Endothelial cell of umbilical vein (primary cell): ENCODE data around the gene PLEKHD1. TPM values are rescaled to one million over a fixed set of nuclear protein-coding genes. Genes with fewer than 3 reads are reported as not detected.

ENCODE experiments used
- BruUV-seq: library from RNA; stranded (reverse); fragments of 400-500 nt; replicated peaks from 2 replicates; lab custom pipeline; 2021; lab: Mats Ljungman, UMichigan
- CTCF ChIA-PET: fragments of 300-600, 350-600 bp; sonication (Branson Sonifier 250); formaldehyde crosslinking; loops from one replicate; lab custom pipeline; 2021; ENCODE audit warnings: antibody characterized with exemption, inconsistent platforms; lab: Charles Lee
- POLR2A ChIA-PET: fragments of 300-600, 350-600 bp; sonication (Branson Sonifier 250); formaldehyde crosslinking; loops from one replicate; lab custom pipeline; 2021; ENCODE audit warnings: antibody characterized with exemption, inconsistent platforms; lab: Charles Lee
- DNase-seq: peaks from one replicate; pipeline ENCODE4 v3.0.0-alpha.2; 2011; ENCODE audit warnings: low read depth, low spot score
- FAIRE-seq: peaks from 2 replicates; lab custom pipeline; 2011; peaks lifted over from hg19 to GRCh38; lab: Jason Lieb, UNC
- H2AFZ ChIP-seq: 2 replicates; pipeline ENCODE4 v1.6.0; 2012; ENCODE audit warnings: low read depth, low read length, control low read depth, inconsistent platforms
- H3K27ac ChIP-seq: 2 replicates; pipeline ENCODE4 v1.5.1; 2011; ENCODE audit warnings: low read depth, mild to moderate bottlenecking, control low read depth, low read length, moderate library complexity; ENCODE audit not compliant: insufficient read depth
- H3K27me3 ChIP-seq, 2 experiments: 2 replicates each; pipeline versions ENCODE4 v1.6.0 to v1.6.1; 2011; ENCODE audit warnings: low read length in 2 of 2, mixed read lengths in 1 of 2; ENCODE audit not compliant: control insufficient read depth in 2 of 2, insufficient read depth in 2 of 2
- H3K36me3 ChIP-seq, 2 experiments: 2 replicates in 1 of 2; 3 replicates in 1 of 2; pipeline ENCODE4 v1.5.1; 2011; ENCODE audit warnings: low read length in 2 of 2, mild to moderate bottlenecking in 1 of 2, moderate library complexity in 1 of 2; ENCODE audit not compliant: control insufficient read depth in 2 of 2, insufficient read depth in 2 of 2; ENCODE audit errors: extremely low read depth in 1 of 2
- H3K4me1 ChIP-seq: 3 replicates; pipeline ENCODE4 v1.5.1; 2011; ENCODE audit warnings: mild to moderate bottlenecking, low read length; ENCODE audit not compliant: control insufficient read depth, insufficient read depth; ENCODE audit errors: extremely low read depth
- H3K4me2 ChIP-seq: 2 replicates; pipeline ENCODE4 v1.6.1; 2011; ENCODE audit warnings: low read length, control low read depth, mixed read lengths; ENCODE audit not compliant: insufficient read depth
- H3K4me3 ChIP-seq, 3 experiments: fragments of 200-600 bp in 1 of 3; sonication (generic), shearing (Covaris generic) in 1 of 3; replicated peaks in 1 of 3; 2 replicates each; pipeline ENCODE4 v1.5.1; 2011 to 2016; ENCODE audit warnings: control low read depth in 3 of 3, low read length in 3 of 3, mild to moderate bottlenecking in 2 of 3, inconsistent platforms in 1 of 3, low read depth in 1 of 3, moderate library complexity in 1 of 3; ENCODE audit not compliant: insufficient read depth in 1 of 3
- H3K79me2 ChIP-seq: 2 replicates; pipeline ENCODE4 v1.6.0; 2012; ENCODE audit warnings: low read length, inconsistent platforms; ENCODE audit not compliant: control insufficient read depth, insufficient read depth
- H3K9ac ChIP-seq: replicated peaks from 2 replicates; pipeline ENCODE3; 2011; ENCODE audit warnings: low read length, control low read depth; ENCODE audit not compliant: insufficient read depth; ENCODE audit errors: extremely low read depth
- H3K9me1 ChIP-seq: replicated peaks from 3 replicates; pipeline ENCODE4 v1.6.0; 2011; ENCODE audit warnings: mild to moderate bottlenecking, low read length; ENCODE audit not compliant: control insufficient read depth, insufficient read depth; ENCODE audit errors: extremely low read depth
- H3K9me3 ChIP-seq: replicated peaks from 2 replicates; pipeline ENCODE4 v1.5.1; 2012; ENCODE audit warnings: low read length, inconsistent platforms; ENCODE audit not compliant: control insufficient read depth, insufficient read depth
- H4K20me1 ChIP-seq: replicated peaks from 2 replicates; pipeline ENCODE3; 2011; ENCODE audit warnings: mild to moderate bottlenecking, low read length; ENCODE audit not compliant: control insufficient read depth, insufficient read depth; ENCODE audit errors: extremely low read depth
- CTCF ChIP-seq, 2 donors: IDR thresholded peaks; 1 replicate in 1 of 2; 2 replicates in 1 of 2; pipeline ENCODE4 v1.5.1; 2011; ENCODE audit warnings: low read length in 2 of 2, mild to moderate bottlenecking in 2 of 2, moderate library complexity in 2 of 2, control low read depth in 1 of 2, inconsistent platforms in 1 of 2, low read depth in 1 of 2; ENCODE audit not compliant: insufficient read depth in 1 of 2; ENCODE audit errors: extremely low read depth in 1 of 2
- EZH2 ChIP-seq: IDR thresholded peaks from 2 replicates; pipeline ENCODE4 v1.6.1; 2012; ENCODE audit warnings: borderline replicate concordance, low read depth, mild to moderate bottlenecking, moderate library complexity, low read length, inconsistent platforms; ENCODE audit not compliant: severe bottlenecking
- FOS ChIP-seq: IDR thresholded peaks from 2 replicates; pipeline ENCODE4 v1.6.1; 2011; ENCODE audit warnings: mild to moderate bottlenecking, low read length, moderate library complexity, borderline replicate concordance; ENCODE audit not compliant: insufficient read depth
- GATA2 ChIP-seq: IDR thresholded peaks from 2 replicates; pipeline ENCODE4 v1.7.0; 2011; ENCODE audit warnings: low read depth, mild to moderate bottlenecking, moderate library complexity, mixed read lengths, low read length; ENCODE audit not compliant: insufficient read length, insufficient read depth
- MAX ChIP-seq: IDR thresholded peaks from 2 replicates; pipeline ENCODE4 v1.6.1; 2011; ENCODE audit not compliant: insufficient read depth, insufficient read length
- POLR2A ChIP-seq: IDR thresholded peaks from 2 replicates; pipeline ENCODE4 v1.6.1; 2012; ENCODE audit warnings: low read depth, mild to moderate bottlenecking, control low read depth, low read length
- POLR2AphosphoS5 ChIP-seq: IDR thresholded peaks from 2 replicates; pipeline ENCODE4 v1.6.1; 2012; ENCODE audit warnings: low read depth, mild to moderate bottlenecking, control low read depth, low read length, moderate library complexity; ENCODE audit not compliant: insufficient read depth
- dilution Hi-C: fragments of 300-500 bp; cut with MboI; formaldehyde crosslinking; loops from one replicate; pipeline ENCODE4 v1.15.0; 2019; ENCODE audit warnings: low sequenced_read_pairs; ENCODE audit not compliant: extremely low pct_ligation_motif_present
- intact Hi-C: fragments of 100-400 bp; cut with micrococcal nuclease; formaldehyde crosslinking; loops from one replicate; pipeline ENCODE4 v1.10.0; 2022
- polyA plus RNA-seq, 4 experiments: library from polyadenylated mRNA; depleted of rRNA in 3 of 4; stranded (reverse) in 3 of 4; unstranded in 1 of 4; fragments of >200 nt; gene quantifications; 2 replicates each; pipeline versions ENCODE4 v1.2.1 to v1.2.3, GENCODE V29; 2011 to 2012; ENCODE audit warnings: missing spikeins in 1 of 4
- total RNA-seq: library from RNA; stranded (reverse); gene quantifications from 2 replicates; pipeline ENCODE4 v1.2.3, GENCODE V29; 2021

The PLEKHD1 gene
- total and polyA plus RNA-seq, 2 donors (not counting 3 experiments of a cell fraction or from before 2014, with no cell fraction given) = 0.01 TPM; not detected in 1

- CTCF ChIA-PET = interaction anchor here (0.5 kb wide), 1 partner anchor 107 kb away, joined by 4 read pairs; no protein-coding TSS in a partner anchor
- Histone ChIP-seq H3K27me3 (no peaks in the 10 kb centered on the region), H3K79me2 (no peaks in the 10 kb centered on the region), H3K4me1 (peaks cover 5% of the 10 kb centered on the region), H4K20me1 (no peaks in the 10 kb centered on the region), H3K4me2 (no peak overlapping the region), H3K27ac (no peak overlapping the region), H3K9me1 (peaks cover 2% of the 10 kb centered on the region), H3K9ac (no peak overlapping the region), H3K9me3 (no peaks in the 10 kb centered on the region), H3K36me3 (peaks cover 0 to 2% of the 10 kb centered on the region in 2 experiments), H3K4me3 (no peak overlapping the region), H2AFZ (no peak overlapping the region)
- dilution Hi-C loops (no loop called here), intact Hi-C loops (no loop called here)
- POLR2A ChIA-PET = no interaction called here
- BruUV-seq = no TSS peak
- DNase-seq (no peak), FAIRE-seq (no peak)
- TF ChIP-seq GATA2 (no peak), POLR2A (no peak), EZH2 (no peak), MAX (no peak), FOS (no peak)
Observed at GRCh38 chr14:69439521-69440270, 44.8 kb upstream of the PLEKHD1 start.

- no peak overlapping the region for H3K4me2 ChIP-seq
- peaks cover 0 to 2% of the 10 kb centered on the region in 2 experiments for H3K36me3 ChIP-seq
- H3K27me3 ChIP-seq = no peaks in the 10 kb centered on the region
- H3K27ac ChIP-seq = no peak overlapping the region
- H3K9me1 ChIP-seq = peaks cover 2% of the 10 kb centered on the region
- BruUV-seq = no TSS peak
- DNase-seq (no peak), FAIRE-seq (no peak)
- peaks cover 5% of the 10 kb centered on the region for H3K4me1 ChIP-seq
- POLR2A ChIA-PET = no interaction called here
- no peaks in the 10 kb centered on the region for H3K79me2 ChIP-seq
- CTCF ChIA-PET = no interaction called here
- no peak overlapping the region for H2AFZ ChIP-seq
- dilution Hi-C loops (no loop called here), intact Hi-C loops (no loop called here)
- no peaks in the 10 kb centered on the region for H3K9me3 ChIP-seq
- no peak overlapping the region for H3K9ac ChIP-seq
- no peak overlapping the region for H3K4me3 ChIP-seq
- no peaks in the 10 kb centered on the region for H4K20me1 ChIP-seq
- TF ChIP-seq MAX (no peak), POLR2AphosphoS5 (no peak), CTCF (IDR thresholded peaks at IDR 0.05; ENCODE audit: extremely low read depth in 1 of 2, insufficient read depth in 1 of 2, low read depth in 1 of 2, low read length in 2 of 2) (no peak)
Observed at GRCh38 chr14:69441948-69442347, 42.6 kb upstream of the PLEKHD1 start.
